HepG2 (cell line): ENCODE measurements around the gene OOSP1. TPM values are rescaled to one million over a fixed set of nuclear protein-coding genes. Genes with fewer than 3 reads are reported as not detected.

Source experiments
- ATAC-seq: fragments of 200-7000 bp; cut with Tn5 transposase; 3 replicates; pipeline ENCODE4 v1.9.1; 2020; ENCODE audit warnings: mild to moderate bottlenecking, moderate library complexity
- Bru-seq: library from RNA; stranded (reverse); fragments of 400-500 nt; gene quantifications from one replicate; lab custom pipeline; 2021; lab: Mats Ljungman, UMichigan
- BruChase-seq, 2 experiments: library from RNA; stranded (reverse); fragments of 400-500 nt; gene quantifications; one replicate each; lab custom pipeline; 2021; lab: Mats Ljungman, UMichigan
- BruUV-seq: library from RNA; stranded (reverse); fragments of 400-500 nt; replicated peaks from 2 replicates; lab custom pipeline; 2021; lab: Mats Ljungman, UMichigan
- CTCF ChIA-PET: fragments of 300-600 bp; formaldehyde crosslinking; extraction: SDS; loops from one replicate; lab custom pipeline; 2021; ENCODE audit warnings: low total read pairs, inconsistent platforms, low intra/inter-chr PET ratio; lab: Yijun Ruan, JAX
- POLR2A ChIA-PET: fragments of 350-600 bp; sonication (Branson Sonifier 250); formaldehyde crosslinking; loops from one replicate; lab custom pipeline; 2020; ENCODE audit warnings: antibody characterized with exemption, inconsistent platforms; lab: Yijun Ruan, JAX
- DNase-seq: peaks from one replicate; pipeline ENCODE4 v3.0.0-alpha.2; 2015; ENCODE audit warnings: low spot score
- FAIRE-seq: peaks from 3 replicates; lab custom pipeline; 2011; peaks lifted over from hg19 to GRCh38; lab: Jason Lieb, UNC
- H2AFZ ChIP-seq: one replicate; pipeline ENCODE4 v1.6.1; 2011; ENCODE audit warnings: low read length, inconsistent platforms
- H3K27ac ChIP-seq: fragments of 300-600 bp; 3 replicates; pipeline ENCODE4 v1.8.0; 2011; ENCODE audit warnings: mixed run types, mild to moderate bottlenecking, mixed read lengths, low read length, inconsistent platforms; ENCODE audit not compliant: insufficient read depth; ENCODE audit errors: extremely low read length
- H3K27me3 ChIP-seq, 2 experiments: fragments of 200-600 bp in 1 of 2; 2 replicates in 1 of 2; 3 replicates in 1 of 2; pipeline versions ENCODE4 v1.6.0 to v1.8.0; 2011; ENCODE audit warnings: low read length in 2 of 2, mild to moderate bottlenecking in 2 of 2, moderate library complexity in 2 of 2, inconsistent platforms in 1 of 2; ENCODE audit not compliant: insufficient read depth in 2 of 2, control insufficient read depth in 1 of 2
- H3K36me3 ChIP-seq, 2 experiments: fragments of 200-600 bp in 1 of 2; replicated peaks in 1 of 2; 2 replicates in 1 of 2; 3 replicates in 1 of 2; pipeline versions ENCODE4 v1.5.1 to v1.8.0; 2011; ENCODE audit warnings: low read length in 2 of 2, inconsistent platforms in 1 of 2; ENCODE audit not compliant: insufficient read depth in 2 of 2, control insufficient read depth in 1 of 2
- H3K4me1 ChIP-seq: 2 replicates; pipeline ENCODE4 v1.5.1; 2012; ENCODE audit warnings: low read length, inconsistent platforms; ENCODE audit not compliant: insufficient read depth
- H3K4me2 ChIP-seq: 2 replicates; pipeline ENCODE4 v1.6.0; 2011; ENCODE audit warnings: low read depth, low read length, inconsistent platforms
- H3K4me3 ChIP-seq, 3 experiments: fragments of 200-600 bp in 1 of 3; sonication (generic), shearing (Covaris generic) in 1 of 3; replicated peaks in 1 of 3; 2 replicates each; pipeline ENCODE4 v1.5.1; 2011 to 2016; ENCODE audit warnings: low read length in 3 of 3, inconsistent platforms in 2 of 3, low read depth in 2 of 3, mild to moderate bottlenecking in 2 of 3, control low read depth in 1 of 3, mixed read lengths in 1 of 3; ENCODE audit not compliant: insufficient read depth in 1 of 3
- H3K79me2 ChIP-seq: one replicate; pipeline ENCODE4 v1.6.1; 2011; ENCODE audit warnings: low read length, inconsistent platforms; ENCODE audit not compliant: insufficient read depth
- H3K9ac ChIP-seq: 2 replicates; pipeline ENCODE4 v1.6.0; 2011; ENCODE audit warnings: mild to moderate bottlenecking, low read depth, low read length, inconsistent platforms; ENCODE audit not compliant: insufficient read depth
- H3K9me3 ChIP-seq: 2 replicates; pipeline ENCODE4 v1.5.1; 2012; ENCODE audit warnings: mild to moderate bottlenecking, low read length
- H4K20me1 ChIP-seq: 2 replicates; pipeline ENCODE4 v1.6.0; 2011; ENCODE audit warnings: inconsistent platforms, mild to moderate bottlenecking, low read length, moderate library complexity; ENCODE audit not compliant: insufficient read depth
- CAMTA2 ChIP-seq: sonication (generic); formaldehyde crosslinking; IDR thresholded peaks from 2 replicates; pipeline ENCODE4 v1.4.0; 2020; ENCODE audit warnings: mild to moderate bottlenecking, missing genetic modification reagents, borderline replicate concordance
- HIC2 ChIP-seq: sonication (generic); formaldehyde crosslinking; IDR thresholded peaks from 2 replicates; pipeline ENCODE4 v1.9.0; 2022; ENCODE audit warnings: low read depth, missing genetic modification reagents
- HOXA5 ChIP-seq: sonication (generic); formaldehyde crosslinking; IDR thresholded peaks from 2 replicates; pipeline ENCODE4 v1.4.0; 2020; ENCODE audit warnings: missing genetic modification reagents
- MED1 ChIP-seq: sonication (generic); formaldehyde crosslinking; IDR thresholded peaks from 2 replicates; pipeline ENCODE4 v1.4.0; 2020; ENCODE audit warnings: missing genetic modification reagents
- MEF2D ChIP-seq: sonication (generic); formaldehyde crosslinking; IDR thresholded peaks from 2 replicates; pipeline ENCODE4 v1.5.1; 2020; ENCODE audit warnings: mild to moderate bottlenecking, missing genetic modification reagents
- MLX ChIP-seq: IDR thresholded peaks from 2 replicates; pipeline ENCODE4 v1.6.1; 2016
- NR0B2 ChIP-seq: sonication (generic); formaldehyde crosslinking; IDR thresholded peaks from 2 replicates; pipeline ENCODE4 v1.4.0; 2020; ENCODE audit warnings: mild to moderate bottlenecking, missing genetic modification reagents
- NR1H2 ChIP-seq: sonication (generic); formaldehyde crosslinking; IDR thresholded peaks from 2 replicates; pipeline ENCODE4 v1.8.1; 2022; ENCODE audit warnings: low read depth, missing genetic modification reagents, borderline replicate concordance
- REPIN1 ChIP-seq: sonication (generic); formaldehyde crosslinking; IDR thresholded peaks from 2 replicates; pipeline ENCODE4 v1.8.0; 2022; ENCODE audit warnings: missing genetic modification reagents, low read depth, mild to moderate bottlenecking, borderline replicate concordance
- TEAD3 ChIP-seq: optimal IDR thresholded peaks from 2 replicates; pipeline ENCODE3; 2016; ENCODE audit warnings: borderline replicate concordance
- ZFP37 ChIP-seq: sonication (generic); formaldehyde crosslinking; IDR thresholded peaks from 2 replicates; pipeline ENCODE4 v1.4.0; 2020; ENCODE audit warnings: missing genetic modification reagents, borderline replicate concordance
- ZHX1 ChIP-seq: sonication (generic); formaldehyde crosslinking; IDR thresholded peaks from 2 replicates; pipeline ENCODE4 v1.8.1; 2022; ENCODE audit warnings: low read depth, mild to moderate bottlenecking, missing genetic modification reagents
- ZMAT3 ChIP-seq: sonication (generic); formaldehyde crosslinking; conservative IDR thresholded peaks from 2 replicates; pipeline ENCODE4 v1.7.0; 2021; ENCODE audit warnings: missing genetic modification reagents
- ZNF629 ChIP-seq: sonication (generic); formaldehyde crosslinking; conservative IDR thresholded peaks from 2 replicates; pipeline ENCODE4 v1.5.0; 2020; ENCODE audit warnings: missing genetic modification reagents
- WGBS: methylation state at CpG from one replicate; pipeline ENCODE4 v1.1.6; 2017; ENCODE audit warnings: low lambda C conversion rate; 5-methylcytosine and 5-hydroxymethylcytosine counted together
- in situ Hi-C: cut with HindIII; loops from 2 replicates; pipeline ENCODE4 v1.10.0; 2017; ENCODE audit warnings: low pct_unique_long_range_greater_than_20kb; ENCODE audit not compliant: extremely low pct_ligation_motif_present
- intact Hi-C: fragments of 100-400 bp; cut with micrococcal nuclease; formaldehyde crosslinking; loops from one replicate; pipeline ENCODE4 v1.10.0; 2022; ENCODE audit not compliant: unreplicated experiment
- long read RNA-seq, 2 experiments: library from RNA in 1 of 2; library from polyadenylated mRNA in 1 of 2; stranded (forward) in 1 of 2; unstranded in 1 of 2; transcript quantifications; one replicate each; pipeline ENCODE4 v2.0.0, GENCODE V29; 2019 to 2022
- polyA minus RNA-seq, 3 experiments: library from RNA; depleted of rRNA, polyadenylated mRNA; stranded (reverse); fragments of >200 nt; gene quantifications; 2 replicates each; pipeline ENCODE4 v1.2.3, GENCODE V29; 2011; ENCODE audit warnings: low replicate concordance in 1 of 3
- polyA plus RNA-seq, 8 experiments: library from polyadenylated mRNA; depleted of rRNA in 3 of 8; stranded (reverse) in 7 of 8; unstranded in 1 of 8; fragments of >200 nt; fragmentation: Illumina TruSeq in 4 of 8; extraction: Trizol in 4 of 8; gene quantifications; 2 replicates each; pipeline versions ENCODE4 v1.2.1 to v1.2.3, GENCODE V29; 2011 to 2016; ENCODE audit warnings: low read depth in 4 of 8, missing spikeins in 1 of 8, mixed read lengths in 1 of 8; ENCODE audit not compliant: insufficient read depth in 1 of 8
- total RNA-seq, 5 experiments: library from RNA; depleted of rRNA; stranded (reverse); fragments of >200 nt; fragmentation: Illumina TruSeq; extraction: Trizol; gene quantifications; 2 replicates each; pipeline ENCODE4 v1.2.3, GENCODE V29; 2016; ENCODE audit warnings: low read depth in 1 of 5

Gene OOSP1
- total RNA-seq (2016; rRNA removed; fragmentation: Illumina TruSeq; extraction: Trizol) (not detected in 2 replicates), polyA plus RNA-seq (2011; rRNA removed) (not detected in 2 replicates), polyA minus RNA-seq (2011; rRNA and poly(A)+ RNA removed; ENCODE audit: low replicate concordance) (not detected in 2 replicates), Bru-seq, nascent RNA (not detected), BruChase-seq, experiment 1, labeled RNA remaining after a 6-hour chase (percentile 18 among the genes with signal in this experiment), BruChase-seq, experiment 2, labeled RNA remaining after a 2-hour chase (percentile 8 among the genes with signal in this experiment)
- total RNA-seq (2016; cell fraction: cytosol; rRNA removed; fragmentation: Illumina TruSeq; extraction: Trizol; ENCODE audit: low read depth): not detected in 2 replicates
- total RNA-seq (2016; cell fraction: insoluble cytoplasmic fraction; rRNA removed; fragmentation: Illumina TruSeq; extraction: Trizol): not detected in 2 replicates
- total RNA-seq (2016; cell fraction: membrane; rRNA removed; fragmentation: Illumina TruSeq; extraction: Trizol): not detected in 2 replicates
- not detected in 2 replicates for total RNA-seq (2016; cell fraction: nucleus; rRNA removed; fragmentation: Illumina TruSeq; extraction: Trizol)
- not detected in 2 replicates for polyA plus RNA-seq (2011; cell fraction: cytosol; rRNA removed)
- not detected in 2 replicates for polyA plus RNA-seq (2011; cell fraction: nucleus; rRNA removed)
- not detected in 2 replicates for polyA plus RNA-seq (2012)
- polyA plus RNA-seq (2016; cell fraction: cytosol; fragmentation: Illumina TruSeq; extraction: Trizol; ENCODE audit: low read depth): not detected in 2 replicates
- not detected in 2 replicates for polyA plus RNA-seq (2016; cell fraction: insoluble cytoplasmic fraction; fragmentation: Illumina TruSeq; extraction: Trizol; ENCODE audit: low read depth)
- polyA plus RNA-seq (2016; cell fraction: membrane; fragmentation: Illumina TruSeq; extraction: Trizol; ENCODE audit: low read depth): not detected in 2 replicates
- not detected in 2 replicates for polyA plus RNA-seq (2016; cell fraction: nucleus; fragmentation: Illumina TruSeq; extraction: Trizol; ENCODE audit: insufficient read depth, low read depth)
- not detected in 2 replicates for polyA minus RNA-seq (2011; cell fraction: cytosol; rRNA and poly(A)+ RNA removed)
- not detected in 2 replicates for polyA minus RNA-seq (2011; cell fraction: nucleus; rRNA and poly(A)+ RNA removed)
- long read RNA-seq, experiment 1: 0 reads
- long read RNA-seq, experiment 2: 0 reads

GRCh38 chr11:59938132-59938531, at the start of gene OOSP1:
TSS of gene OOSP1 (plus strand) at chr11:59938432. CDS start at chr11:59938455, 23 bp downstream.
- FAIRE-seq (no peak), DNase-seq (no peak), ATAC-seq (no peak)
- Histone ChIP-seq H4K20me1 (no peaks in the 10 kb centered on the region), H3K4me2 (no peak within 1 kb of the TSS), H3K36me3 (no peaks in the 10 kb centered on the region), H3K79me2 (no peaks in the 10 kb centered on the region), H3K4me3 (no peak within 1 kb of the TSS), H3K27me3 (no peaks in the 10 kb centered on the region), H3K9me3 (no peaks in the 10 kb centered on the region), H2AFZ (no peak within 1 kb of the TSS), H3K4me1 (no peaks in the 10 kb centered on the region), H3K9ac (no peak within 1 kb of the TSS), H3K27ac (no peak within 1 kb of the TSS)
- BruUV-seq: no TSS peak
- 0% methylated on average over 2 of the region's 2 CpGs for WGBS
- in situ Hi-C loops (no loop called here), intact Hi-C loops (no loop called here)
- CTCF ChIA-PET: no interaction called here
- POLR2A ChIA-PET: no interaction called here
- TF ChIP-seq ZMAT3 (CRISPR knock-in tag) (no peak), MLX (no peak), ZFP37 (CRISPR knock-in tag) (no peak), HOXA5 (no peak), TEAD3 (no peak), MEF2D (CRISPR knock-in tag) (no peak), MED1 (no peak), ZHX1 (CRISPR knock-in tag) (no peak), REPIN1 (CRISPR knock-in tag) (no peak), HIC2 (CRISPR knock-in tag) (no peak), NR1H2 (CRISPR knock-in tag) (no peak), CAMTA2 (CRISPR knock-in tag) (no peak), ZNF629 (CRISPR knock-in tag) (no peak), NR0B2 (CRISPR knock-in tag) (no peak)
